ENCODE results near the gene TANGO6.

DNA sequence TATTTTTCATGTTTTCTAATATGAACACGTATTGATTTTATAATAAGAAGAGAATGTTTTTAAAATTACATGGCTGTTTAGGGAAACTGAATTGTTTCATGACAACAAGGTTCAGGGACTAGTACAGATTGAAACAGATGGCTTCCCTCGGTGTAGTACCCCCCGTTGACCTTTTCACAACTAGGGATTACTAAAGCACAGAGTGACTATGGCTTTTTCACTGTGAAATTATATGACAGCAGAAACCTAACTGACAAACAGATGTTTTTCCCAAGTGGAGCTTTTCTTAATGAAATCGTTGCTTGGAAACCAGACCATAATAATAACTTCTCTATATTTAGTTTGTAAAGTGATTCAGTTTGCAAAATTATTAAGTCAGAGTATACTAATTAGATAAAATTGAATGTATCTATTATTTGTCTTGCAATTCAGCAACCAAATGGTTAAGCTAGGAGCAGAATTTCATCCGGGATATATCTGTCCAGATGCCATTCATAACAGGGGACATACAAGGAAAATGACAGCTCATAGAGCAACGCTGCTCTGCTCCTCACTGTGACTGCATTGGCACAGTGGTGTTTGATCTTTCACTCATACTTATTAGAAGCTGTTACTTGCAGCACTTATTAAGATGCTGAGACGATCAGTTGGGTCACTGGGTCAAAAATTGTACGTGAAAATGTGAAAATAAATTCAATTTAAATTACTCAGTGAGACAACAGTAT is 111.7 kb downstream of the TANGO6 start:
- TF ChIP-seq, protein P1, sequence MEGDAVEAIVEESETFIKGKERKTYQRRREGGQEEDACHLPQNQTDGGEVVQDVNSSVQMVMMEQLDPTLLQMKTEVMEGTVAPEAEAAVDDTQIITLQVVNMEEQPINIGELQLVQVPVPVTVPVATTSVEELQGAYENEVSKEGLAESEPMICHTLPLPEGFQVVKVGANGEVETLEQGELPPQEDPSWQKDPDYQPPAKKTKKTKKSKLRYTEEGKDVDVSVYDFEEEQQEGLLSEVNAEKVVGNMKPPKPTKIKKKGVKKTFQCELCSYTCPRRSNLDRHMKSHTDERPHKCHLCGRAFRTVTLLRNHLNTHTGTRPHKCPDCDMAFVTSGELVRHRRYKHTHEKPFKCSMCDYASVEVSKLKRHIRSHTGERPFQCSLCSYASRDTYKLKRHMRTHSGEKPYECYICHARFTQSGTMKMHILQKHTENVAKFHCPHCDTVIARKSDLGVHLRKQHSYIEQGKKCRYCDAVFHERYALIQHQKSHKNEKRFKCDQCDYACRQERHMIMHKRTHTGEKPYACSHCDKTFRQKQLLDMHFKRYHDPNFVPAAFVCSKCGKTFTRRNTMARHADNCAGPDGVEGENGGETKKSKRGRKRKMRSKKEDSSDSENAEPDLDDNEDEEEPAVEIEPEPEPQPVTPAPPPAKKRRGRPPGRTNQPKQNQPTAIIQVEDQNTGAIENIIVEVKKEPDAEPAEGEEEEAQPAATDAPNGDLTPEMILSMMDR (conservative IDR thresholded peaks at IDR 0.05 in 1 of 2, IDR thresholded peaks at IDR 0.05 in 1 of 2; ENCODE audit: extremely low read depth in 1 of 2, insufficient read depth in 1 of 2, low read depth in 1 of 2, low read length in 2 of 2) = no peak
- TF ChIP-seq EZH2 (IDR thresholded peaks at IDR 0.05; ENCODE audit: borderline replicate concordance, low read length) = no peak
